ENCODE measurements around the gene AGT.

AGT gene

DNA sequence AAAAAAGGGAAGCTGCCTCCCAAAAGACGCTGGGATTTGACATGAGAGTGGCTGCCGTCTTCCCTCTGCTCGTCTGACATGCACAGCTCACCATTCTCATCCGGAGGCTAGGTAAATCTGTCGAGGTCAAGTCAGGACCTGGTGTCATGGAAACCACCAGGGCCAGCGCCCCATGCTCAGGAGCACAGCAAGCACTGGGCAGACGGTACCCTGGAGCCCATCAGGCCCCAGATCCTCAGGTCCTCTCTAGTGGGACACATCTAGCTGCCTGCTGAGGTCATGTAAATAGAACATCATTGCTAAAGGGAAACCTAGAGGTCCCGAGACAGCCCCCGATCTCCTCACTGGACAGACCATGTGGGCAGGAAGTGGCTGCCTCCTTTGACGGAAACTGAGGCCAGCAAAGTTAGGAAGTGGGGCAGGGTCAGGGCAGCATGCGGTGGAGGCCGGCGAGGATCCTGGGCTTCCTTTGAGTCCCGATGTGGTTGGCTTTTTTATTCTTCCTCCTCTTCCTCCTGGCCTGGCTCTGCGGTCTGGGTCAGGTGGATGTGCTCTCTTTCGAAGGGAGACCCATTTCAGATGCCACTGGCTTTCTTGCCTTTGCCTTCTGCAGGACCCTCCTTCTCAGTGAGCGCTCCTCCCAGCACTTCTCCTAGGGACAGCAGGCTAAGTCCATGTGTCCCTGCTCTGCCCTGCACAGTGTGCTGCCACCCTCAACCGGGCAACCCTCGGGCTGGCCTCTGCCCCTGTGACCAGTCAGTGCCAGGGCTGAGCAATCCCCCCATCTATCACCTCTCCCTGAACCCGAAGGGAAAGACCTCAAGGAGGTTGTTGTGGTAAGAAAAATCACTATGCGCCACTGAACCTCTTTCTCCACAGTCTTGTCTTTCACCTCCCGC, 5.9 kb downstream of the AGT start:
- H3K9ac ChIP-seq = no peak overlapping the region
- H3K27me3 ChIP-seq = no peaks in the 10 kb centered on the region
- H3K27ac ChIP-seq = no peak overlapping the region
- peak overlapping the region; percentile 62 for H3K4me2 ChIP-seq
- no peak overlapping the region for H3K4me3 ChIP-seq
- no peaks in the 10 kb centered on the region for H4K20me1 ChIP-seq
- peaks cover 14% of the 10 kb centered on the region for H3K4me1 ChIP-seq
- no peaks in the 10 kb centered on the region for H3K36me3 ChIP-seq
- no peak for TF ChIP-seq Cebpa-rat (IDR thresholded peaks at IDR 0.05)
- no peaks in the 10 kb centered on the region for H3K9me3 ChIP-seq

DNA sequence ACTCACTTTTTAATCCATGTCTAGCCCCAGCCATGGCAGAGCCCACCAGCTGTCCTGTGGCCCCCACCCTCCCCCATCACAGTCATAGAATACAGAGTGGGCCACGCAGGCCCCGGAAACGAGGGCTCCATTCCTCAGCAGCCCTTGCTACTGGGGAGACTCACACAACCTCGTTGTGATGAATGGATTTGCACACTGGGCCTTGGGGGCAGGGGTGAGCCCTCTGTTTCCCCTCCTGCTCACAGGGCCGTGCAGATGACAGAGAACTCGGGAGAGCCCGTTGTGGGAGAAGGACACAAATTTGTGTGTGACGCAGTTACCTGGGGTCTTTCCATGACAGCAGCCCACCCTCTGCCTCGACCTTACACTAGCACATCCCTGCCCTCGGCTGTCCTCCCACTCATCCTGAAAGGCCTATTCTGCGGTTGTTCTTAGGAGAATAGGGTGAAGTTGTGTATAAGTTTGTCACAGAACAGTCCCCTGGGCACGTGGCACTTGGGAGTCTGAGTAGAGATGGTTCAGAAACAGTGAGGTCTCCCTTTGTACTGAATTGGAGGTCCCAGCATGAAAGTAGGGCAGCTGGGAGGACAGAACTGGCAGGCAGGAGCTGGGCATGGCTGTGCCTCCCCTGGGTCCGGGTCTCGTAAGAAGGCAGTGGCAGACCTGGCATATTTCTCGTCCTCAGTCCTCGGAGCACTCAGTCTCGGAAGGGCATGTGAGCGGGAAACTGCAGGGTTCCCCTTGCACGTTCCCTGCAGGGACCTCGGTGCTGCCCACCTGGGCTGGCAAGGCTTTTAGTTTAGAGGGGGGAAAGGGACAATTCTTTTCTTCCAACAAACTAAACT, 6.8 kb downstream of the AGT start:
- Histone ChIP-seq H3K27me3 (no peaks in the 10 kb centered on the region), H3K4me2 (peak overlapping the region; percentile 62; the same call in 1 of the 2 replicates), H4K20me1 (no peaks in the 10 kb centered on the region), H3K27ac (no peak overlapping the region), H3K9me3 (no peaks in the 10 kb centered on the region), H3K4me3 (no peak overlapping the region), H3K36me3 (no peaks in the 10 kb centered on the region), H3K9ac (no peak overlapping the region), H3K4me1 (peaks cover 16% of the 10 kb centered on the region)
- no peak for TF ChIP-seq Cebpa-rat (IDR thresholded peaks at IDR 0.05)

GRCh38 chr1:230706020-230706699, 7.8 kb downstream of the AGT start:
- Histone ChIP-seq H3K4me3 (no peak overlapping the region), H3K9ac (no peak overlapping the region), H3K4me2 (no peak overlapping the region), H3K27ac (no peak overlapping the region), H4K20me1 (no peaks in the 10 kb centered on the region), H3K9me3 (no peaks in the 10 kb centered on the region), H3K27me3 (no peaks in the 10 kb centered on the region; the same call in 1 of the 2 replicates), H3K36me3 (no peaks in the 10 kb centered on the region), H3K4me1 (peaks cover 16% of the 10 kb centered on the region)
- no peak for TF ChIP-seq Cebpa-rat (IDR thresholded peaks at IDR 0.05)

- Histone ChIP-seq H4K20me1 (no peaks in the 10 kb centered on the region), H3K27me3 (no peaks in the 10 kb centered on the region; the same call in 1 of the 2 replicates)
- no peak for TF ChIP-seq Cebpa-rat (IDR thresholded peaks at IDR 0.05)
These were observed 8.5 kb downstream of the AGT start for GRCh38 chr1:230705289-230706019.

DNA sequence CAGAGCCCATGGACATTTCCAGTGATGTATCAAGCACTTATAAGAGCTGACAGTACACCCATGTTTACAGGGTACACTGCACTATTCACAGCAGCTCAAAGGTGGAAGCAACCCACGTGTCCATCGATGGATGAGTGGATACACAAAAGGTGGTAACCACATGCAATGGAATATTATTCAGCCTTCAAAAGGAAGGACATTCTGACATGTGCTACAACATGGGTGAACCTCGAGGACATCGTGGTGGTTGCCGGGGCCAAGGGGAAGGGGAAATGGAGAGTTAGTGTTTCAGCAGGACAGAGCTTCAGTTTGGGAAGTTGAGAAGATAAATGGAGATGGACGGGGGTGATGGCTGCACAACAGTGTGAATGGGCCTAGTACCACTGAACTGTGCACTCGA, 9.1 kb downstream of the AGT start:
- Histone ChIP-seq H3K4me2 (no peak overlapping the region), H4K20me1 (no peaks in the 10 kb centered on the region), H3K4me3 (no peak overlapping the region), H3K27ac (no peak overlapping the region), H3K4me1 (peaks cover 16% of the 10 kb centered on the region), H3K36me3 (no peaks in the 10 kb centered on the region), H3K9me3 (no peaks in the 10 kb centered on the region), H3K9ac (no peak overlapping the region), H3K27me3 (no peaks in the 10 kb centered on the region; the same call in 1 of the 2 replicates)
- TF ChIP-seq Cebpa-rat (IDR thresholded peaks at IDR 0.05) = no peak

More at GRCh38 chr1:230705289-230706019, 8.5 kb downstream of the AGT start:
- Histone ChIP-seq H3K36me3 (no peaks in the 10 kb centered on the region), H3K4me3 (no peak overlapping the region), H3K9ac (no peak overlapping the region), H3K9me3 (no peaks in the 10 kb centered on the region), H3K27ac (no peak overlapping the region), H3K4me1 (peaks cover 16% of the 10 kb centered on the region), H3K4me2 (no peak overlapping the region)

DNA sequence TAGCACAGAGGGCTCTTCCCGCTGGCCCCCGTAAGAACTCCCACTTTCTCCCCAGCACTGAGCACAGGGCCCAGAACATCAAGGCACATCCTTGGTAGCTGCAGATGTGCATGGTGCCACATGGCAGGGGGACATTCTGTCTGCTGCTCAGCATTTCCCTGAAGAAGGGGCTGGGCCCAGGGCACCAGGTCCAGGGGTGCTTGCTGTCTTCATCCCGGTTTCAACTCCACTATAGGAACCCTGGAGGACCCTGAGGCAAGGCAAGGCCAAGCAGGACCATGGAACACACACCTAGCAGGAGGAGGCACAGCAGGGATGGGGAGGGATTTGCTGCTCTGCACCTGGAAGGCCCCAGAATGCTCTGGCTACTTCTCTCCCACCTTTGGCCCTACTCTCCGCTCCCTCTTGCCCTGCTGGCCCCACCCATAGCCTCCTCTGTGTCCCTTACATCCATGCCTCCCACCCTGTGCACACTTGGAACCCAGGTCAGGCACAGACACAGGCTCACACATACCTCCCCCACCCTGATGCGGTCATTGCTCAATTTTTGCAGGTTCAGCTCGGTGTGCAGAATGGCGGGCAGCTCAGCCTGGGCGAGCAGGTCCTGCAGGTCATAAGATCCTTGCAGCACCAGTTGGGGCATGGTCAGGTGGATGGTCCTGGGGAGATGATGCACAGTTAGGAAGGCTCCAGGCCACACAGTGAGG, 10.1 kb downstream of the AGT start:
- H3K9me3 ChIP-seq = no peaks in the 10 kb centered on the region
- H3K27ac ChIP-seq = no peak overlapping the region
- H3K36me3 ChIP-seq = no peaks in the 10 kb centered on the region
- H3K4me2 ChIP-seq = no peak overlapping the region
- peaks cover 16% of the 10 kb centered on the region for H3K4me1 ChIP-seq
- H3K9ac ChIP-seq = no peak overlapping the region
- no peak overlapping the region for H3K4me3 ChIP-seq
- no peak for TF ChIP-seq Cebpa-rat (IDR thresholded peaks at IDR 0.05)
- no peaks in the 10 kb centered on the region; the same call in 1 of the 2 replicates for H3K27me3 ChIP-seq
- no peaks in the 10 kb centered on the region for H4K20me1 ChIP-seq

DNA sequence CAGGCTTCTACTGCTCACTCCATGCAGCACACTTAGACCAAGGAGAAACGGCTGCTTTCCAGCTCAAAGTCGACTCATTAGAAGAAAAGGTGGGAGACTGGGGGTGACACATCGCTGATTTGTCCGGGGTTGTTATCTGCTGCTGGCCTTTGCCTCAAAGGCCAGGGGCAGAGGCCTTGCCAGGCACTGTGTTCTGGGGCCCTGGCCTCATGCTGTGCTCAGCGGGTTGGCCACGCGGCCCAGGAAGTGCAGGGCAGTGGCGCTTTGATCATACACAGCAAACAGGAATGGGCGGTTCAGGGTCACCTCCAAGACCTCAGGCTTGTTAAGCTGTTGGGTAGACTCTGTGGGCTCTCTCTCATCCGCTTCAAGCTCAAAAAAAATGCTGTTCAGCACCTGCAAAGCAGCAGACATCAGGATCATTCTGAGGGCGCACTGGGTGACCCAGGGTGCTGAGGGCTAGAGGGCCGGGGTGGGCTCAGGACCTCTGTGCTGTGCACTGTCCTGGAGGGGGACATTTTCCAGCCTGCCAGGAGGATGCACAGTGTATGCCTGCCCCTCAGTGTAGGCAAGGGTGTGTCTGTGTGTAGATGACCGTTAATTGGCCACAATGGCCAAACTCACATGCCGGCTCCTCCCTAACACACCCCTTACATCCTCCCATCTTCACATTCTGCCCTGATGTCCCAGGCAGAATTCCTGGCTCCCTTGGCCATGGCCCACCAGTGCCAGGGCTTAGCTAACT, 10.8 kb downstream of the AGT start:
- H3K27ac ChIP-seq = no peak overlapping the region

More for the DNA sequence above, 10.8 kb downstream of the AGT start:
- Histone ChIP-seq H3K4me3 (no peak overlapping the region), H3K4me1 (peaks cover 14% of the 10 kb centered on the region), H4K20me1 (no peaks in the 10 kb centered on the region), H3K27me3 (no peaks in the 10 kb centered on the region; the same call in 1 of the 2 replicates), H3K9ac (no peak overlapping the region), H3K4me2 (no peak overlapping the region), H3K36me3 (no peaks in the 10 kb centered on the region), H3K9me3 (no peaks in the 10 kb centered on the region)
- no peak for TF ChIP-seq Cebpa-rat (IDR thresholded peaks at IDR 0.05)
